Stimulated activated CD4-positive, alpha-beta T cell treated with anti-CD3 and anti-CD28 coated beads, Interleukin-12 subunit alpha, Interleukin-12 subunit beta, amount 100 ng/mL, for 4 hours (primary cell): Measurements from ENCODE around the gene SCFD2.
"Not testable (repeated sequence)": the region's sequence is repeated elsewhere in the genome, so short reads cannot be mapped to it uniquely, and the experiment has no call there.

Experiments used
- DNase-seq: peaks from one replicate; pipeline ENCODE4 v3.0.0-alpha.2; 2020

Gene SCFD2

DNA sequence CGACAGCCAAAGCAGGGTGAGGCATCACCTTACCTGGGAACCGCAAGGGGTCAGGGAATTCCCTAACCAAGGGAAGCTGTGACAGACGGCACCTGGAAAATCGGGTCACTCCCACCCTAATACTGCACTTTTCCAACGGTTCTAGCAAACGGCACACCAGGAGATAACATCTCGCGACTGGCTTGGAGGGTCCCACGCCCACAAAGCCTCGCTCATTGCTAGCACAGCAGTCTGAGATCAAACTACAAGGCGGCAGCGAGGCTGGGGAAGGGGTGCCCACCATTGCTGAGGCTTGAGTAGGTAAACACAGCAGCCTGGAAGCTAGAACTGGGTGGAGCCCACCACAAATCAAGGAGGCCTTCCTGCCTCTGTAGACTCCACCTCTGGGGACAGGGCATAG is 25.7 kb downstream of the SCFD2 start:
- DNase-seq, result not testable (repeated sequence)

DNA sequence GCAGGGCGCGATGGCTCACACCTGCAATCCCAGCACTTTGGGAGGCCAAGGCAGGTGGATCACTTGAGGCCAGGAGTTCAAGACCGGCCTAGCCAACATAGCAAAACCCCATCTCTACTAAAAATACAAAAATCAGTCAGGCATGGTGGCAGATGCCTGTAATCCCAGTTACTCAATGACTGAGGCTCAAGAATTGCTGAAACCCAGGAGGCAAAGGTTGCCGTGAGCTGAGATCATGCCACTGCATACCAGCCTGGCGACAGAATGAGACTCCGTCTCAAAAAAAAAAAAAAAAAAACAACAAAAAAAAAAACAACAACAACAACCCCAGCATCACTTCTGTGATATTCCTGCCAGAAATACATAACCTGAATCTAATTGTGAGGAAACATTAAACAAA is 30.9 kb downstream of the SCFD2 start:
- DNase-seq, result not testable (repeated sequence)

- DNase-seq, result no peak
Observed at GRCh38 chr4:53326535-53326934, 39.3 kb downstream of the SCFD2 start.

GRCh38 chr4:53322696-53323095 is 43.2 kb downstream of the SCFD2 start:
- DNase-seq, result no peak

- DNase-seq, result no peak
Observed at GRCh38 chr4:53321984-53322289, 43.9 kb downstream of the SCFD2 start.

DNA sequence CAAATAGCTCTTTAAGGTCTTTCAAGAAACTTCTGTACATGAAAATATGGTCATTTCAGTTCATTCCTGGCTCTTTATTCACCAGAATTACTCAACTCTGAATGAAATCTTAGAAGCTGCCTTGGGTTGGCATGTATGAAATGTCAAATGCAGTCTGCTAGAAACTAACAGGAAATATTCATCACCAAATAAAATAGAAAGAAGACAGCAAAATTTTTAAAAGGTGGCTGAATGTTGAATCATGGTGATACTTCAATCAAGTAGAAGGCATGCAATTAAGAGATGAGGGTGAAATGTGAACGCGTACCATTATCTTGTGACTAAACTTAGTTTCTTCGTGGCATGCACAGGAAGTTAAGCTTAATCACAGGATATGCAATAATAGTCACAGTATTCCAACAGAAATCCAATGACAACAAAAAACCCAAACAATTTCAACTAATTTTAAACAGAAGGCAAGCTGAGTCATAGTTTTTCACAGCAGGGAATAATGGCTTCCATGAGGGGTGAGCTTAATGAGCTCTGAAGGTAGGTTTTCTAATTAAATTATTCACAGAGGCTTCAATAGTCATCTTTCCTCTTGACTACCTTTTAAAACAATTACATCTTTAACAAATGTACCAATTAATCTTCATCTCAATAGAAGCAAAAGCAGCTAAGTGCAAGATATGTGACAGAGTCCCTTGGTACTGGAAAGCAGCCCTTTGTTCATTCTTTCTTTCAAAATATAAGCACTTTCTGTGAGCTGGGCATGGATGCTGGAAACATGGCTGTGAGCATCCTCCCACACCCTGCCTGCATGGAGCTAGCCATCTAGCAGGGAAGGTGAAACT is 44.5 kb downstream of the SCFD2 start:
- DNase-seq, result no peak

GRCh38 chr4:53315300-53315699 is 50.6 kb downstream of the SCFD2 start:
- DNase-seq, result no peak

DNA sequence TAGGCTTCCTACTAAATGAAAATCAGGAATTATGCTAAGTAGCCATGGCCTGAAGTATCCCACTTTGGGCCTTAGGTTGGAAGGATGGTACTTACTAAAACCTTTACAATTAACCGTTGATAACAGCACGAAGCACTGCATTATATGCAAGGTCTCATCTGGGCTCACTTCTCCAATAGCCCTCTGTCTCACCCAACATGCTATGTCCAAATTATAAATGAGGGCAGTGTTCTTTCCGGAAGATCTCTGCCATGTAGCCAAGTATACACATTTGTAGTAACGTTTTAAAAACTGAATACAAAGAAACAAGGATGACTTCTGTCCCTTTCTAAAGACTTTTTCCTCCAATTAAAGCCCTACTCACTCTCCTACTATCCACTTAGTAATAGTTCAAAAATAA is 51.6 kb downstream of the SCFD2 start:
- DNase-seq, result no peak

DNA sequence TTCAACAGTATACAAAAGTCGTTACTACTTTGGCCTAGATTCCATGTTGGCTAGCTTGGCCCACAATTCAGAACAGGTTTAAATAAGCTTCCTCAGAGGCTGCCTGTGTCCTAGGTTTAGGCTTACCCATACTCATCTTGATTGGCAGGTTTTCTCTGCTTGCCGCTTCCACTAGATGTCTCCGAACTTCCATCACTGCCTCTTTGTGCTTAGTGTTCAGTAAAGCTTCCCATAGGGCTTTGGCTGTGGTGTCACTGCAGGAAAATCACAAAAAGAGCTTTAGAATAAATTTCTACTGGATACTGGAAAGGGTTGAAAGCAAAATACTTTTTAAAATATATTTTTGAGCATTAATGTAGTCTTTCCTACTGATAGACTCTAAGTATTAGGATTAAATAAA is 52.4 kb downstream of the SCFD2 start:
- DNase-seq, result no peak

- no peak for DNase-seq
Observed at GRCh38 chr4:53309321-53310040, 56.4 kb downstream of the SCFD2 start.

GRCh38 chr4:53307819-53308780 is 57.8 kb downstream of the SCFD2 start:
- DNase-seq, result no peak

DNA sequence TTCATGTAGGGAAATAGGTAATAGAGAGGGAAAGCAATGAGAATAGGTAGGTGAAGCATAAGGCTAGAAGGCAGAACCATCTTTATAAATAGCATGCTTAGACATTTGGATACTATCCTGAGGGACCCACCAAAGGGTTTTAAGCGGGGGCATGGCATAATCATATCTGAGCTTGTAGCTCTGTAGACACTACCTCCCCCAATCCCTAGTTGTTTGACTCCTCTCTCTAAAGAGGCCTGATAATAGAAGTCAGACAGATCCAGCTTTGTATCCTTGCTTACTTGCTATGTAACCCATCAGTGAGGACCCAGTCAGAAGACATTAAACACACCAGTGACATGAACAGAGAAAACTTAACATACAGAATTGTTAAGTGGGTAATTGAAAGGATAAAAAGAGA is 58.7 kb downstream of the SCFD2 start:
- no peak for DNase-seq

DNA sequence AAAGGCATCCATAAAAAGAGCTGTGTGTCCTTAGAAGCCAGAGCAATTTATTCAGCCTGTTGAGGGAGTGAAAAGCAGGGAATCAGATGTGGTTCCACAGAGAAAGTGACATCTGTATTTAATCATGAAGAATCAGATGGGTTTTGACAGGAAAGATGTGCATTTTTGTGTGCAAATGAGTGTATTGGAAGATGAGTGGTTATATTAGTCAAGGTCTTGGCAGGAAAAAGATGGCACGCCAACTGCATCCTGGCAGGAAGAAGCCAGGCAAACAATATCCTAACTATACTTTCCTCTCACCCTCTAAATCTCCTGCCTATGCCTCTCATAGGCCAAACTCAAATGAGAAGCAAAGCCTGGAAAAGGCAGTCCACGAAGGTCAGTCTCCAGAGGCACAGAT is 59.1 kb downstream of the SCFD2 start:
- no peak for DNase-seq

GRCh38 chr4:53292209-53292608 is 73.7 kb downstream of the SCFD2 start:
- not testable (repeated sequence) for DNase-seq

GRCh38 chr4:53281438-53281837 is 84.4 kb downstream of the SCFD2 start:
- no peak for DNase-seq

GRCh38 chr4:53280846-53281245 is 85.0 kb downstream of the SCFD2 start:
- DNase-seq, result no peak

GRCh38 chr4:53274609-53275268 is 91.1 kb downstream of the SCFD2 start:
- no peak for DNase-seq

- DNase-seq, result no peak
Observed at GRCh38 chr4:53273726-53274125, 92.1 kb downstream of the SCFD2 start.

- no peak for DNase-seq
Observed at GRCh38 chr4:53267026-53267425, 98.8 kb downstream of the SCFD2 start.

DNA sequence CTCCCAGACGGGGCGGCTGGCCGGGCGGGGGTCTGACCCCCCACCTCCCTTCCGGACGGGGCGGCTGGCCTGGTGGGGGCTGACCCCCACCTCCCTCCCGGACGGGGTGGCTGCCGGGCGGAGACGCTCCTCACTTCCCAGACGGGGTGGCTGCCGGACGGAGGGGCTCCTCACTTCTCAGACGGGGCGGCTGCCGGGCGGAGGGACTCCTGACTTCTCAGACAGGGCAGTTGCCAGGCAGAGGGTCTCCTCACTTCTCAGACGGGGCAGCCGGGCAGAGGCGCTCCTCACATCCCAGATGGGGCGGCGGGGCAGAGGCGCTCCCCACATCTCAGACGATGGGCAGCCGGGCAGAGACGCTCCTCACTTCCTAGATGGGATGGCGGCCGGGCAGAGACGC is 109.9 kb downstream of the SCFD2 start:
- DNase-seq, result not testable (repeated sequence)

DNA sequence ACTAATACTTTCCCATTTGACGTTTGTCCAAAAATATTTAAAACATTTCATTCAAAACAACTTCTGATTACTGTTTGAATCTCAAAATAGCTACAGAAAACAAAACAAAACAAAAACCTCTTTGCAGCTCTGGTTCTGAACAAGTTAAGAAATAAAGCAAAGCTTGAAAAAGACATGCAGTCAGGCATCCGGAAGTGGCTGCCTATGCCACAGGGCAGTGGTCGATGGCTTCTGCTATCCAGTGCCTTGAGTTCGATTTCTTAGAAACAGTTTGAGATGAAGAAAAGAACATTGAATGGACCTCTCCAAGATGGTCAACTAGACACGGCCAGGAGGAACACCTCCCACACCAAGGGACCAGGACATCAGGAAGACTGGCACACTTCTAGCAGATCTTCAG is 125.3 kb downstream of the SCFD2 start:
- no peak for DNase-seq

GRCh38 chr4:53238352-53238751 is 127.5 kb downstream of the SCFD2 start:
- not testable (repeated sequence) for DNase-seq

GRCh38 chr4:53237811-53238210 is 128.1 kb downstream of the SCFD2 start:
- DNase-seq, result not testable (repeated sequence)
